Nephron progenitor cell (in vitro differentiated cells): Measurements from ENCODE around the gene COL27A1.

Experiments used
- DNase-seq: peaks from one replicate; pipeline ENCODE4 v3.0.0; 2021
- H3K27ac Mint-ChIP-seq: 2 replicates; pipeline ENCODE4 v1.8.0; 2021; ENCODE audit warnings: mild to moderate bottlenecking, moderate library complexity, mixed read lengths
- H3K27me3 Mint-ChIP-seq: 2 replicates; pipeline ENCODE4 v1.8.0; 2021; ENCODE audit warnings: mild to moderate bottlenecking, low read depth, mixed read lengths; ENCODE audit not compliant: poor library complexity
- H3K36me3 Mint-ChIP-seq: 2 replicates; pipeline ENCODE4 v1.8.0; 2021; ENCODE audit warnings: low read depth, mixed read lengths
- H3K4me1 Mint-ChIP-seq: 2 replicates; pipeline ENCODE4 v1.8.0; 2021; ENCODE audit warnings: mixed read lengths
- H3K4me3 Mint-ChIP-seq: 2 replicates; pipeline ENCODE4 v1.8.0; 2021; ENCODE audit warnings: mild to moderate bottlenecking, moderate library complexity, mixed read lengths
- H3K9me3 Mint-ChIP-seq: 2 replicates; pipeline ENCODE4 v1.8.0; 2021; ENCODE audit warnings: mild to moderate bottlenecking, moderate library complexity, mixed read lengths
- TF ChIP-seq, protein P1 (sequence below): fragments of 200-600 bp; sonication (generic); IDR thresholded peaks from 2 replicates; pipeline ENCODE4 v1.5.0; 2021; ENCODE audit warnings: antibody characterized with exemption

Gene COL27A1

DNA sequence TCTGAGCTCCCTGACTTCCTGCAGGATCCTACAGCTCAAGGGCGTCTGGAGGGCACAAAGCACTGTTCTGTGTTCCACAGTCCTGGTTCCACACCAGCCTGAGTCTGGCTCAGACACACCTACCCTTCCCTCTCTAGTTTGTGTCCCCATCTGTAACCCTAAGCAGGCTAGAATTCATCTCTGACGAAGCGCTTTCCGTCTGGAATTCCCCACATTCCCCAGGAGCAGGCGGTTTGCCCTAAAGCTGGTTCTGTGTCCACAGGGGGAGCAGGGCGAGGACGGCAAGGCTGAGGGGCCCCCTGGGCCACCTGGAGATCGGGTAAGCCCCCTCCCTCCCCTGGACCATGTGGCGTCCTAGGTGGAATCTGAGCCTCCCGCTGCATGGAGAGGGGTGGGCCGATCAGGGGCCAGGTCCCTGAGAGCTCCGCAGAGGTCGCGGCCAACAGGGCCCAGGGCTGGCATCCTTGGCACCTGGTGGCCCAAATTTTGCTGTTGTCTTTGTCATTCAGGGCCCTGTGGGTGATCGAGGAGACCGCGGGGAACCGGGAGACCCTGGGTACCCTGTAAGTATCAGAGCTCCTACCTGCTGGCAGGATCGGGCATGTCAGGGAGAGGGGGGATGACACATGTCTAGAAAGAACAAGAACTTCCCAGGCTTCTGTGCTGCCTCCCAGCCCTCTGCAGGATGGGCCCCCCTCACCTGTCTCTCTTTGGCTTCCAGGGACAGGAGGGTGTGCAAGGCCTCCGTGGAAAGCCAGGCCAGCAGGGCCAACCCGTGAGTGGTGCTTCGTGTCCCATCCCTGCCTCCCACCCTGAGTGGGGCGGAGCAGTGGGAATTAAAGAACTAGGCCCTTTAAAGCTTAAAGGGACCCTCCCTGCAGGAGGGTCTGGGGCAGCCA is 133.1 kb downstream of the COL27A1 start:
- Mint-ChIP-seq H3K27me3 (no peaks in the 10 kb centered on the region), H3K4me1 (peaks cover 42% of the 10 kb centered on the region), H3K27ac (no peak overlapping the region), H3K36me3 (peaks cover 24% of the 10 kb centered on the region), H3K4me3 (no peak overlapping the region), H3K9me3 (peaks cover 6% of the 10 kb centered on the region)
- DNase-seq, result peak; percentile 41
- TF ChIP-seq, protein P1, sequence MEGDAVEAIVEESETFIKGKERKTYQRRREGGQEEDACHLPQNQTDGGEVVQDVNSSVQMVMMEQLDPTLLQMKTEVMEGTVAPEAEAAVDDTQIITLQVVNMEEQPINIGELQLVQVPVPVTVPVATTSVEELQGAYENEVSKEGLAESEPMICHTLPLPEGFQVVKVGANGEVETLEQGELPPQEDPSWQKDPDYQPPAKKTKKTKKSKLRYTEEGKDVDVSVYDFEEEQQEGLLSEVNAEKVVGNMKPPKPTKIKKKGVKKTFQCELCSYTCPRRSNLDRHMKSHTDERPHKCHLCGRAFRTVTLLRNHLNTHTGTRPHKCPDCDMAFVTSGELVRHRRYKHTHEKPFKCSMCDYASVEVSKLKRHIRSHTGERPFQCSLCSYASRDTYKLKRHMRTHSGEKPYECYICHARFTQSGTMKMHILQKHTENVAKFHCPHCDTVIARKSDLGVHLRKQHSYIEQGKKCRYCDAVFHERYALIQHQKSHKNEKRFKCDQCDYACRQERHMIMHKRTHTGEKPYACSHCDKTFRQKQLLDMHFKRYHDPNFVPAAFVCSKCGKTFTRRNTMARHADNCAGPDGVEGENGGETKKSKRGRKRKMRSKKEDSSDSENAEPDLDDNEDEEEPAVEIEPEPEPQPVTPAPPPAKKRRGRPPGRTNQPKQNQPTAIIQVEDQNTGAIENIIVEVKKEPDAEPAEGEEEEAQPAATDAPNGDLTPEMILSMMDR, result no peak

DNA sequence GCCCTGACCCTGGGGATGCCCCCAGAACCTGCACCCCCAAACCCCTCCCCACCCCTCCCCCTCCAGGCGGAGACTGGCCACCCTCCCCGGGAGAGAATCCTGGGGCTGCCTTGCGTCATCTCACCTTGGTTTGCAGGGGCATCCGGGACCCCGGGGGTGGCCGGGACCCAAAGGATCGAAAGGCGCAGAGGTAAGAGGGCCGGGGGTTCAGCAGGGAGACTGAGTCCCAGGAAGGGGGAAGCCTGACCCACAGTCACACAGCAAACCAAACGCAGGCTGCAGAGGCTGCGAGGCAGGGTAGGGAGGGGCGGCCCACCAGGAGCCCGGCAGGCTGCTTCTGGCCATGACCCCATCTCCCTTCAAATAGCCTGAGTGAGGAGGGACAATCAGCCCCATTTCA is 133.8 kb downstream of the COL27A1 start:
- DNase-seq, result no peak
- peaks cover 39% of the 10 kb centered on the region for H3K4me1 Mint-ChIP-seq
- peaks cover 9% of the 10 kb centered on the region for H3K9me3 Mint-ChIP-seq
- H3K4me3 Mint-ChIP-seq, result no peak overlapping the region
- H3K27ac Mint-ChIP-seq, result no peak overlapping the region
- peaks cover 27% of the 10 kb centered on the region for H3K36me3 Mint-ChIP-seq
- TF ChIP-seq, protein P1, result no peak
- H3K27me3 Mint-ChIP-seq, result no peaks in the 10 kb centered on the region

DNA sequence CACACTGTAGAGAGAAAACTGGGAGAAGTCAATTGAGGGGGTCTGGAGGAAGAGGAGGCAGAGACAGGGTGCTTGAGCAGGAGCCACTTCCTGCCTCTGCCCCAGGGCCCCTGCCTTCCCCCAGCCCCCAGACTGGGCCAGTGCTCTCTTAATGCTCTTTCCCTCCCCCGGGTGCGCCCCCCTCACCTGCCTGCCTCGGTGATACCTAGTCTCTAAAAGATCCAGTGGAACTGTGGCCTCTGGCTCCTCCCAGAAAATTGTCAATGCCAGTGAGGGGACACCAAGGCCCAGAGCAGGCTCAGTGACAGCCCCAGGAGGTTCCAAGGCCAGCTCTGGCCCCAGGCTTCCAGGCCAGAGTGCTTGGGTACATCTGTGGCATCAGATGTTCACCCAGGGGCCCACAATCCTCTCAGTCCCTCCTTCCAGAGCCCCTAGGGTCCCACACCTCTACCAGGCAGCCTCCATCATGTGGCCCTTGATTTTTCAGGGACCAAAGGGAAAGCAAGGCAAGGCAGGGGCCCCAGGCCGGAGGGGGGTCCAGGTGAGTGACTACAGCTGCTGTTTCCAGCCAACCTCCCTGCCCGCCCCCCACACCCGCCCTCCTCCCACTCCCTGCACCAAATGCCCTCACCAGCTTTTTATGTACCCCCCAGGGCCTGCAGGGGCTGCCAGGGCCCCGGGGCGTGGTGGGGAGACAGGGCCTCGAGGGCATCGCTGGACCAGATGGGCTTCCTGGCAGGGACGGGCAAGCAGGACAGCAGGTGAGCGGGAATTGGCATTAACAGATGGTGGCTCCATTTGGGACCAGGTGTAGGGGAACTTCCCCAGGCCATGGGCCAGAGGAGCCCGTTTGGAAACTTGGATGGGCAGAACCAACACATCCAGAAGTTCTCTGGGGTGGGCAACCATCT is 134.5 kb downstream of the COL27A1 start:
- no peaks in the 10 kb centered on the region for H3K27me3 Mint-ChIP-seq
- DNase-seq, result no peak
- no peak overlapping the region for H3K4me3 Mint-ChIP-seq
- H3K9me3 Mint-ChIP-seq, result peaks cover 16% of the 10 kb centered on the region
- TF ChIP-seq, protein P1, result no peak
- peaks cover 36% of the 10 kb centered on the region for H3K4me1 Mint-ChIP-seq
- peaks cover 33% of the 10 kb centered on the region for H3K36me3 Mint-ChIP-seq
- H3K27ac Mint-ChIP-seq, result no peak overlapping the region

DNA sequence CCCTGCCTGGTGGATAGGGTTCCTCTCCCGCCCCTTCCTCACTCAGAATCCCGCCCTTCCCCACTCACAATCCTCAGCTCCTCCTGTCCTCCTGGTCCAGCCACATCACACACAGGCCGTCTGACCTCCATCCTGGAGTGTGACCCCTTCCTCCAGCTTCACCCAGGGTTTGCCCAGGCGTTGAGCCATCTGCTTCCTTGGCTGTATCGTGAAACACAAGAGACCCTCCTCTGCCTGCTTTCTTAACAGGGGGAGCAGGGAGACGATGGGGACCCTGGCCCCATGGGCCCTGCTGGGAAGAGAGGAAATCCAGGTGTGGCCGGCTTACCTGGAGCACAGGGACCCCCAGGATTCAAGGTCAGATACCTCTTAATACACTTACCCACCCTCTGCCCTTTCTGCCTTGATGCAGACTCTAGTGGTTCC is 135.2 kb downstream of the COL27A1 start:
- Mint-ChIP-seq H3K4me3 (no peak overlapping the region), H3K9me3 (peaks cover 23% of the 10 kb centered on the region), H3K27ac (peak overlapping the region; percentile 67), H3K27me3 (no peaks in the 10 kb centered on the region), H3K36me3 (peaks cover 41% of the 10 kb centered on the region), H3K4me1 (peaks cover 28% of the 10 kb centered on the region)
- TF ChIP-seq, protein P1, result no peak
- DNase-seq, result no peak

DNA sequence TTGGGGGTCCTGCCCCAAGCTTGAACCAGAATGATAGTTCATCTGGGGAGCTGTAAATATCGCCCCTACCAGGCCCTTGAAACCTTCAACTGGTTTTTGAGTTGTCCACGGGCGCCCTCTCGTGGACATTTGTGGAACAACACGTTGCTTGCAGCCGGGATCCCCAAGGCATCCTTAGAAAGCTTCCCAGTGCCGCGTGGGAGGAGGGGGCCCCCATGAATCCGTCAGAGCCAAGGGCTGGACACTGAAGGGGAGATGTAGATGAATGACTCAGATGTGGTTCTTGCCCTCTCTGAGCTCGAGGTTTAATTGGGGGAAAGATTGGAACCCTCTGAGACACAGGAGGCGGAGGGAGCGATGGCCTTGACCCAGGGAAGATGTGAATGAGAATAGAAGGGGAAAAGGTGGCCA is 135.7 kb downstream of the COL27A1 start:
- Mint-ChIP-seq H3K27me3 (no peaks in the 10 kb centered on the region), H3K36me3 (peaks cover 46% of the 10 kb centered on the region), H3K4me1 (peaks cover 24% of the 10 kb centered on the region), H3K9me3 (peaks cover 28% of the 10 kb centered on the region), H3K4me3 (no peak overlapping the region), H3K27ac (peak overlapping the region; percentile 67)
- DNase-seq, result peak; percentile 91
- TF ChIP-seq, protein P1, result peak; percentile 90
